HEK293 (cell line): ENCODE data around the gene WDR35.

Experiments used
- IKZF3 ChIP-seq: fragments of 450-650 bp; IDR thresholded peaks from 2 replicates; pipeline ENCODE4 v1.5.0; 2018; ENCODE audit warnings: missing biosample characterization, mild to moderate bottlenecking, missing genetic modification characterization, moderate library complexity
- MYNN ChIP-seq: fragments of 450-650 bp; formaldehyde crosslinking; IDR thresholded peaks from 2 replicates; pipeline ENCODE4 v1.5.1; 2016; ENCODE audit warnings: missing biosample characterization, missing genetic modification characterization, borderline replicate concordance
- SETDB1 ChIP-seq: IDR thresholded peaks from one replicate; pipeline ENCODE4 v1.6.1; 2017; ENCODE audit warnings: mild to moderate bottlenecking, low read length, moderate library complexity, mixed read lengths; ENCODE audit not compliant: insufficient read length
- TCF7L2 ChIP-seq: IDR thresholded peaks from 2 replicates; pipeline ENCODE4 v1.6.1; 2011; ENCODE audit warnings: low read depth, mild to moderate bottlenecking, inconsistent platforms, low read length, moderate library complexity, borderline replicate concordance
- YY1 ChIP-seq: fragments of 450-650 bp; formaldehyde crosslinking; IDR thresholded peaks from 2 replicates; pipeline ENCODE4 v1.5.1; 2018; ENCODE audit warnings: missing biosample characterization, missing genetic modification characterization
- ZBTB8A ChIP-seq: fragments of 450-650 bp; formaldehyde crosslinking; IDR thresholded peaks from 2 replicates; pipeline ENCODE4 v1.5.1; 2016; ENCODE audit warnings: missing biosample characterization, missing genetic modification characterization
- ZNF660 ChIP-seq: fragments of 450-650 bp; IDR thresholded peaks from 2 replicates; pipeline ENCODE4 v1.5.1; 2018; ENCODE audit warnings: missing biosample characterization, mild to moderate bottlenecking, missing genetic modification characterization
- TF ChIP-seq, protein P1 (sequence below): fragments of 450-650 bp; formaldehyde crosslinking; IDR thresholded peaks from 2 replicates; pipeline ENCODE4 v1.5.1; 2016; ENCODE audit warnings: missing biosample characterization, missing genetic modification characterization
- TF ChIP-seq, protein P2 (sequence below): fragments of 450-650 bp; formaldehyde crosslinking; IDR thresholded peaks from 2 replicates; pipeline ENCODE4 v1.5.1; 2016; ENCODE audit warnings: missing biosample characterization, missing genetic modification characterization
- TF ChIP-seq, protein P3 (sequence below): fragments of 450-650 bp; formaldehyde crosslinking; IDR thresholded peaks from 2 replicates; pipeline ENCODE4 v1.5.1; 2016; ENCODE audit warnings: missing biosample characterization, missing genetic modification characterization
- TF ChIP-seq, protein P4 (sequence below): fragments of 450-650 bp; formaldehyde crosslinking; IDR thresholded peaks from 2 replicates; pipeline ENCODE4 v1.5.1; 2016; ENCODE audit warnings: missing biosample characterization, missing genetic modification characterization

DNA sequence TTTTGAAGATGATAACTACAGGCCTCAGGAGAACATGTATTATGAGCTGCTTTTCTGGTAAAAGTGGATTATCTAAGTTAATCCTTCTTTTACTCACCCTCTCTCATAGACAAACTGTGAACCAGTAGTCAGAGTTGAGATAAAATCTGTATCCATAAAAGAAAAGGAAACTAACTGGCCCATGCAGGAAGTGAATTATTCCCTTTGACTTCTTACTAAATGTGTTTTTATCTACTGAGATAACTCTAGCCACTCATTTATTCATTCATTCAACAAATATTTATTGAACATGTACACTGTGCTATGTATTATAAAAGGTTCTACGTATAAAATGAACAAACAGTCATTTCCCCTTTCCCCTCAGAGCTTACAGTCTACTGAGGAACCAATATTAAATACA is 10.0 kb downstream of the WDR35 start:
- TF ChIP-seq, protein P1, sequence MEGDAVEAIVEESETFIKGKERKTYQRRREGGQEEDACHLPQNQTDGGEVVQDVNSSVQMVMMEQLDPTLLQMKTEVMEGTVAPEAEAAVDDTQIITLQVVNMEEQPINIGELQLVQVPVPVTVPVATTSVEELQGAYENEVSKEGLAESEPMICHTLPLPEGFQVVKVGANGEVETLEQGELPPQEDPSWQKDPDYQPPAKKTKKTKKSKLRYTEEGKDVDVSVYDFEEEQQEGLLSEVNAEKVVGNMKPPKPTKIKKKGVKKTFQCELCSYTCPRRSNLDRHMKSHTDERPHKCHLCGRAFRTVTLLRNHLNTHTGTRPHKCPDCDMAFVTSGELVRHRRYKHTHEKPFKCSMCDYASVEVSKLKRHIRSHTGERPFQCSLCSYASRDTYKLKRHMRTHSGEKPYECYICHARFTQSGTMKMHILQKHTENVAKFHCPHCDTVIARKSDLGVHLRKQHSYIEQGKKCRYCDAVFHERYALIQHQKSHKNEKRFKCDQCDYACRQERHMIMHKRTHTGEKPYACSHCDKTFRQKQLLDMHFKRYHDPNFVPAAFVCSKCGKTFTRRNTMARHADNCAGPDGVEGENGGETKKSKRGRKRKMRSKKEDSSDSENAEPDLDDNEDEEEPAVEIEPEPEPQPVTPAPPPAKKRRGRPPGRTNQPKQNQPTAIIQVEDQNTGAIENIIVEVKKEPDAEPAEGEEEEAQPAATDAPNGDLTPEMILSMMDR (tag by site-specific recombination): no peak
- TF ChIP-seq YY1 (no peak), TCF7L2 (no peak), ZBTB8A (tag by site-specific recombination) (no peak), IKZF3 (no peak), MYNN (no peak), ZNF660 (tag by site-specific recombination) (no peak), SETDB1 (no peak)
- TF ChIP-seq, protein P2, sequence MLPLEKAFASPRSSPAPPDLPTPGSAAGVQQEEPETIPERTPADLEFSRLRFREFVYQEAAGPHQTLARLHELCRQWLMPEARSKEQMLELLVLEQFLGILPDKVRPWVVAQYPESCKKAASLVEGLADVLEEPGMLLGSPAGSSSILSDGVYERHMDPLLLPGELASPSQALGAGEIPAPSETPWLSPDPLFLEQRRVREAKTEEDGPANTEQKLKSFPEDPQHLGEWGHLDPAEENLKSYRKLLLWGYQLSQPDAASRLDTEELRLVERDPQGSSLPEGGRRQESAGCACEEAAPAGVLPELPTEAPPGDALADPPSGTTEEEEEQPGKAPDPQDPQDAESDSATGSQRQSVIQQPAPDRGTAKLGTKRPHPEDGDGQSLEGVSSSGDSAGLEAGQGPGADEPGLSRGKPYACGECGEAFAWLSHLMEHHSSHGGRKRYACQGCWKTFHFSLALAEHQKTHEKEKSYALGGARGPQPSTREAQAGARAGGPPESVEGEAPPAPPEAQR: no peak
- TF ChIP-seq, protein P3, sequence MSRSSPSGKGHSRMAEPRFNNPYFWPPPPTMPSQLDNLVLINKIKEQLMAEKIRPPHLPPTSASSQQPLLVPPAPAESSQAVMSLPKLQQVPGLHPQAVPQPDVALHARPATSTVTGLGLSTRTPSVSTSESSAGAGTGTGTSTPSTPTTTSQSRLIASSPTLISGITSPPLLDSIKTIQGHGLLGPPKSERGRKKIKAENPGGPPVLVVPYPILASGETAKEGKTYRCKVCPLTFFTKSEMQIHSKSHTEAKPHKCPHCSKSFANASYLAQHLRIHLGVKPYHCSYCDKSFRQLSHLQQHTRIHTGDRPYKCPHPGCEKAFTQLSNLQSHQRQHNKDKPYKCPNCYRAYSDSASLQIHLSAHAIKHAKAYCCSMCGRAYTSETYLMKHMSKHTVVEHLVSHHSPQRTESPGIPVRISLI (tag by site-specific recombination): no peak
- TF ChIP-seq, protein P4, sequence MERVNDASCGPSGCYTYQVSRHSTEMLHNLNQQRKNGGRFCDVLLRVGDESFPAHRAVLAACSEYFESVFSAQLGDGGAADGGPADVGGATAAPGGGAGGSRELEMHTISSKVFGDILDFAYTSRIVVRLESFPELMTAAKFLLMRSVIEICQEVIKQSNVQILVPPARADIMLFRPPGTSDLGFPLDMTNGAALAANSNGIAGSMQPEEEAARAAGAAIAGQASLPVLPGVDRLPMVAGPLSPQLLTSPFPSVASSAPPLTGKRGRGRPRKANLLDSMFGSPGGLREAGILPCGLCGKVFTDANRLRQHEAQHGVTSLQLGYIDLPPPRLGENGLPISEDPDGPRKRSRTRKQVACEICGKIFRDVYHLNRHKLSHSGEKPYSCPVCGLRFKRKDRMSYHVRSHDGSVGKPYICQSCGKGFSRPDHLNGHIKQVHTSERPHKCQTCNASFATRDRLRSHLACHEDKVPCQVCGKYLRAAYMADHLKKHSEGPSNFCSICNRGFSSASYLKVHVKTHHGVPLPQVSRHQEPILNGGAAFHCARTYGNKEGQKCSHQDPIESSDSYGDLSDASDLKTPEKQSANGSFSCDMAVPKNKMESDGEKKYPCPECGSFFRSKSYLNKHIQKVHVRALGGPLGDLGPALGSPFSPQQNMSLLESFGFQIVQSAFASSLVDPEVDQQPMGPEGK: no peak
